Lower leg skin (tissue), 3 donors: Measurements from ENCODE around the gene TSSK6.

Source experiments
- CTCF ChIP-seq, 3 donors: fragments of 450-650 bp; IDR thresholded peaks; one replicate each; pipeline ENCODE4 v1.5.1; 2016; ENCODE audit warnings: antibody characterized with exemption in 3 of 3, mild to moderate bottlenecking in 3 of 3, moderate library complexity in 2 of 3
- POLR2A ChIP-seq, 2 donors: fragments of 450-650 bp; IDR thresholded peaks; one replicate each; pipeline ENCODE4 v1.6.1; 2016 to 2017; ENCODE audit warnings: antibody characterized with exemption in 2 of 2, mild to moderate bottlenecking in 1 of 2, moderate library complexity in 1 of 2

DNA sequence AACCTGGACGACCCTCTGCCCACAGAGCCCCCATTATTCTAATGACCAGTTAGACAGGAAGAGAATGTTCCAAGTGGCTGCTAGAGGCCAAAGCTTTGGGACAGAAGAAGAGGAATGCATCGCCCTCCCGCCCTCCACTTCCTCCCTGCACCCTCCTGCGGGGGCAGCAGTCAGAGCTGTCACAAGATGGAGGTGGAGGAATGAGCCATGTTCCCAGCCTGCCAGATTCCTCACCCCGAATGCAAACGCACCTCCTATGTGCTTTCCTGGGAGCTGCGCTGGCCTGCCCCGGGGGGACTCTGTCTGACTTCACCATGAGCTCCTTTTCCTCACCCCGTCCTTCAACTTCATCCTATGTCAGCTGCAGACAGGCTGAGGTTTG lies 15.1 kb upstream of the TSSK6 start:
- TF ChIP-seq POLR2A (IDR thresholded peaks at IDR 0.05) (no peak), CTCF (IDR thresholded peaks at IDR 0.05) (no peak)
